ENCODE data around the gene CARM1.

CARM1 gene

GRCh38 chr19:10899151-10899653, 27.8 kb downstream of the CARM1 start:
- H3K4me3 ChIP-seq (ENCODE audit: low read depth, low read length) = no peak overlapping the region
- H3K27me3 ChIP-seq (ENCODE audit: insufficient read depth, low read depth, severe bottlenecking) = no peaks in the 10 kb centered on the region
- no peak for DNase-seq
- H3K36me3 ChIP-seq = peaks cover 23% of the 10 kb centered on the region
- TF ChIP-seq CTCF (IDR thresholded peaks at IDR 0.05; ENCODE audit: low read depth, low read length) = no peak
- H3K9me3 ChIP-seq (ENCODE audit: severe bottlenecking) = no peaks in the 10 kb centered on the region
- H3K27ac ChIP-seq = no peak overlapping the region

- H3K27me3 ChIP-seq (ENCODE audit: insufficient read depth, low read depth, severe bottlenecking) = no peaks in the 10 kb centered on the region
- no peak for TF ChIP-seq CTCF (IDR thresholded peaks at IDR 0.05; ENCODE audit: low read depth, low read length)
- H3K27ac ChIP-seq = peak overlapping the region; percentile 39; the same call in 1 of the 2 replicates
- no peak overlapping the region for H3K4me3 ChIP-seq (ENCODE audit: low read depth, low read length)
- DNase-seq = no peak
- no peaks in the 10 kb centered on the region for H3K9me3 ChIP-seq (ENCODE audit: severe bottlenecking)
- H3K36me3 ChIP-seq = peaks cover 73% of the 10 kb centered on the region
These were observed 36.6 kb downstream of the CARM1 start for GRCh38 chr19:10907925-10908324.

GRCh38 chr19:10908380-10908960, 37.1 kb downstream of the CARM1 start:
- no peak for TF ChIP-seq CTCF (IDR thresholded peaks at IDR 0.05; ENCODE audit: low read depth, low read length)
- Histone ChIP-seq H3K4me3 (ENCODE audit: low read depth, low read length) (no peak overlapping the region), H3K27me3 (ENCODE audit: insufficient read depth, low read depth, severe bottlenecking) (no peaks in the 10 kb centered on the region), H3K36me3 (peaks cover 77% of the 10 kb centered on the region), H3K9me3 (ENCODE audit: severe bottlenecking) (no peaks in the 10 kb centered on the region), H3K27ac (no peak overlapping the region)
- DNase-seq = no peak

GRCh38 chr19:10911579-10912363, 40.4 kb downstream of the CARM1 start:
- Histone ChIP-seq H3K36me3 (peaks cover 87% of the 10 kb centered on the region), H3K27me3 (ENCODE audit: insufficient read depth, low read depth, severe bottlenecking) (no peaks in the 10 kb centered on the region), H3K4me3 (ENCODE audit: low read depth, low read length) (no peak overlapping the region), H3K9me3 (ENCODE audit: severe bottlenecking) (no peaks in the 10 kb centered on the region), H3K27ac (peak overlapping the region; percentile 40)
- DNase-seq = no peak
- TF ChIP-seq CTCF (IDR thresholded peaks at IDR 0.05; ENCODE audit: low read depth, low read length) = no peak

GRCh38 chr19:10912619-10913018, 41.3 kb downstream of the CARM1 start:
- Histone ChIP-seq H3K9me3 (ENCODE audit: severe bottlenecking) (no peaks in the 10 kb centered on the region), H3K27ac (no peak overlapping the region), H3K36me3 (peaks cover 85% of the 10 kb centered on the region), H3K27me3 (ENCODE audit: insufficient read depth, low read depth, severe bottlenecking) (no peaks in the 10 kb centered on the region), H3K4me3 (ENCODE audit: low read depth, low read length) (no peak overlapping the region)
- no peak for TF ChIP-seq CTCF (IDR thresholded peaks at IDR 0.05; ENCODE audit: low read depth, low read length)
- DNase-seq = no peak
